Measurements from ENCODE around the gene HDAC4. TPM values are rescaled to one million over a fixed set of nuclear protein-coding genes. Genes with fewer than 3 reads are reported as not detected.
"Not testable (repeated sequence)": the region's sequence is repeated elsewhere in the genome, so short reads cannot be mapped to it uniquely, and the experiment has no call there.

The HDAC4 gene
- total RNA-seq, 2 experiments from 2014 or later: 25.2 to 65.1 TPM

DNA sequence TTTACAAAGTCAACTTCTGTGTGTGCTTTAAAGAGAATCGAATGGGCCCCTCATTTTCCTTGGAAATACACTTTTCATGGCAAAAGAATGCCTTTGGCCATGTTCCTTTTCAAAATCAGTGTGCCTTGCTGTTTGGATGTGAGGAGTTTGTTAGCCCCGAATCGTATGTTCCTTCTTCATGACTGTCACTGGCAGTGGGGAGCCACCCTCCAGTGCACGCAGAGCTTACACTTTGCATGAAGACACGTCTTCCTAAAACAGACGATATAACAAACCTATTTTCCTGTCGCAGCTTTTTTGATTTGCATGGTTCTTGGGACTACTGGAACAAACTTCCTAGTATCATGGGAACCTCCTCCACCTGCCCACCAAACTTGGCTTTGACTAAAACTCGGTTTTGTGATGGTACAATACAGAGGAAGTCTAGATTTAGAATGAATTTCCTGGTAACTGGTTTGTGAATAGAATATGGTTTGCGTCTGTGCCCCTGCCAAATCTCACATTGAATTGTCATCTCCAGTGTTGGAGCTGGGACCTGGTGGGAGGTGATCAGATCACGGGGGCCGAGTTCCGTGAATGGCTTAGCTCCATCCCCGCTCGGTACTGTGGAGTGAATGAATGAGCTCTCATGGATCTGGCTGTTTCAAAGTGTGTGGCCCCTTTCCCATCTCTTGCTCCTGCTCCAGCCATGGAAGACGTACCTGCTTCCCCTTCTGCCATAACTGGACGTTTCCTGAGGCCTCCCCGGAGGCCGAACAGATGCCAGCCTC is 358.1 kb downstream of the HDAC4 start:
- Mint-ChIP-seq H3K9me3 (ENCODE audit: low read depth) (no peaks in the 10 kb centered on the region), H3K36me3 (no peaks in the 10 kb centered on the region), H3K27me3 (no peaks in the 10 kb centered on the region), H3K27ac (no peak overlapping the region), H3K4me3 (no peak overlapping the region), H3K4me1 (no peaks in the 10 kb centered on the region)
- DNase-seq: no peak
- CTCF ChIA-PET: no interaction called here
- no peak for ATAC-seq

DNA sequence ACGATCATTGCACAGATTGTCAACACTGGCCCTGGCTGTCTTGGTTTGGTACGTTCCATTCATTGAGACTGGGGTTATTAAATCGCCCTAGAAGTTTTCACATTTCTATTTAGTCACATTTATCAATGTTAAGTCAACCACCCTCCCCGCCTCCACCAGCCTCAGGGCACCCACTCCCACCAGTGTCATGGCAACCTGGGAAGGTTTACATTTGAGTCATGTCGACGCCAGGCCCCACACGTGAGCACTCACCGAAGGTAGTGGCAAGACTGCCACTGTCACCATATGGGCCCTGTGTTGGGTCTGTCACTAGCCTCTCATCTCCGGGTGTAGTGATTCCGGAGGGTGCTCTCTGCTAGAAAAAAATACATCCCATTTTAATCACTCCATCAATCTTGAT is 358.8 kb downstream of the HDAC4 start:
- H3K4me3 Mint-ChIP-seq: no peak overlapping the region
- no peaks in the 10 kb centered on the region for H3K9me3 Mint-ChIP-seq (ENCODE audit: low read depth)
- no peaks in the 10 kb centered on the region for H3K36me3 Mint-ChIP-seq
- no peaks in the 10 kb centered on the region for H3K4me1 Mint-ChIP-seq
- CTCF ChIA-PET: no interaction called here
- H3K27me3 Mint-ChIP-seq: no peaks in the 10 kb centered on the region
- no peak for ATAC-seq
- no peak overlapping the region for H3K27ac Mint-ChIP-seq
- DNase-seq: no peak

DNA sequence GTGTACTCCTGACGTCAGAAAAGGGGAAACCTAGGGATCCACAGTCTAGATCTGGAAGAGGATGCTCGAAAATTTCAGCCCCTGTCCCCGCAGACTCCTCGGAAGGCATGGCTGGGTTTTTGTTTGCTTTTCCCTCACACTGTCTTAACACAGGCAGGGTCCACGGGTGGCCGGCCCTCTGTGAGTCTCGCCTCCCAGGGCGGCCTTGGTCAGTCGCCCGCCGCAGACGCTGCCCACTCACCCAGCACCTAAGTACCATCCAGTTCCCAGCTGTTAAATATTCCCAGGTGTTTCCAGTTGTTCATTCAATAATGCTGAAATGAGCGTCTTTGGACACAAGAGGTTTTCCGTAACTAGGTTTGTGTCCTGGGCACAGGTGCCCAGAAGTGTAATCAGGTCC is 359.8 kb downstream of the HDAC4 start:
- DNase-seq (no peak), ATAC-seq (no peak)
- CTCF ChIA-PET: no interaction called here
- Mint-ChIP-seq H3K36me3 (no peaks in the 10 kb centered on the region), H3K4me1 (no peaks in the 10 kb centered on the region), H3K9me3 (ENCODE audit: low read depth) (no peaks in the 10 kb centered on the region), H3K27me3 (no peaks in the 10 kb centered on the region), H3K4me3 (no peak overlapping the region), H3K27ac (no peak overlapping the region)

DNA sequence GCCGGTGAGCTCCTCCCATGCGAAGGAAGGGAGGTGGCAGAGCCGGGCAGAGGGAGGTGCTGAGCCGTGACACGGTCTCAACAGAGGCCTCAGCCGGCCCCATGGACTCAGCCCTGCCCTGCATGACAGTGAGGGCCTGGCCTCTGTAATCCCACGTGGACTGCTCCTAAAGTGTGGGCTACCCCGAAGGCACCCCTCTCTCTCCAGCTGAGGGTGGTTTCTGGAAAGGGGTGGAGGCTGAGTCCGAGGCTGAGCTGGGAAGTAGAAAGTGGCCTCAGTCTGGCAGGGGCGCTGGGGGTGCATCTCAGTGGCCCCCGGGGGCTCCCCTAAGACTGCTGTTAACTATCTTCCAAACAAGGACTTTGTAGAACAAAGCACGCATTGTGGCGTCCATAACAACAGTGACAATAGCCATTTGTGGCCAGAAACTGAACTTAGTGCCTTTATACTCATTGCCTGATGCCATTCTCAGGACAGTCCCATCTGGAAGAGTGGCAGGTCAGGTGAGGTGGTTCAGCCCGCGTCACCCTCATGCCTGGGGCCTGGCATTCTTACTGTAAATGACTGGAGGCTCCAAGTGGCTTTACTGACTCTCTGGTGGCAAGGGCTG is 360.6 kb downstream of the HDAC4 start:
- H3K4me1 Mint-ChIP-seq: no peaks in the 10 kb centered on the region
- H3K27ac Mint-ChIP-seq: no peak overlapping the region
- CTCF ChIA-PET: interaction anchor here (0.7 kb wide), 1 partner anchor 359 kb away, joined by 3 read pairs; no protein-coding TSS in a partner anchor
- DNase-seq (no peak), ATAC-seq (no peak)
- no peak overlapping the region for H3K4me3 Mint-ChIP-seq
- no peaks in the 10 kb centered on the region for H3K27me3 Mint-ChIP-seq
- no peaks in the 10 kb centered on the region for H3K36me3 Mint-ChIP-seq
- no peaks in the 10 kb centered on the region for H3K9me3 Mint-ChIP-seq (ENCODE audit: low read depth)

DNA sequence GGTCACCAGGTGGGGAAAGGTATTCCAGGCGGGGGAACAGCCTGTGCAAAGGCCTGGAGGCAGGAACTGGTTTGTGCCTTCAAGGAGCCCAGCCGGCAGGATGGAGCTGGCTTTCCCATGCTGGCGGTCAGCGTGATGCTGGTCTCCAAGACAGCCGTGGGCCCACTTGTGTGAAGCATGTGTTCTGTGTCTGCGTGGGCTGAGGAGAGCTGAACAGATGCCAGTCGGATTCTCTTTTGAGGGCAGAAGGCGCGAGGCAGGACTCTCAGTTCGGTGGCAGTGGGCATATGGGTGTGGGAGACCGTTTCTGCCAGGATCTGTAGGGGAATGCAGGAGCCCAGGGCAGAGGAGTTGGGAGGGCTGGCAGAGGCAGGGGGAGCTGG is 361.4 kb downstream of the HDAC4 start:
- no peak for ATAC-seq
- no peak for DNase-seq
- no peak overlapping the region for H3K27ac Mint-ChIP-seq
- H3K9me3 Mint-ChIP-seq (ENCODE audit: low read depth): no peaks in the 10 kb centered on the region
- peaks cover under 1% of the 10 kb centered on the region for H3K27me3 Mint-ChIP-seq
- no peak overlapping the region for H3K4me3 Mint-ChIP-seq
- H3K36me3 Mint-ChIP-seq: no peaks in the 10 kb centered on the region
- no peaks in the 10 kb centered on the region for H3K4me1 Mint-ChIP-seq
- CTCF ChIA-PET: interaction anchor here (0.7 kb wide), 1 partner anchor 360 kb away, joined by 3 read pairs; no protein-coding TSS in a partner anchor

DNA sequence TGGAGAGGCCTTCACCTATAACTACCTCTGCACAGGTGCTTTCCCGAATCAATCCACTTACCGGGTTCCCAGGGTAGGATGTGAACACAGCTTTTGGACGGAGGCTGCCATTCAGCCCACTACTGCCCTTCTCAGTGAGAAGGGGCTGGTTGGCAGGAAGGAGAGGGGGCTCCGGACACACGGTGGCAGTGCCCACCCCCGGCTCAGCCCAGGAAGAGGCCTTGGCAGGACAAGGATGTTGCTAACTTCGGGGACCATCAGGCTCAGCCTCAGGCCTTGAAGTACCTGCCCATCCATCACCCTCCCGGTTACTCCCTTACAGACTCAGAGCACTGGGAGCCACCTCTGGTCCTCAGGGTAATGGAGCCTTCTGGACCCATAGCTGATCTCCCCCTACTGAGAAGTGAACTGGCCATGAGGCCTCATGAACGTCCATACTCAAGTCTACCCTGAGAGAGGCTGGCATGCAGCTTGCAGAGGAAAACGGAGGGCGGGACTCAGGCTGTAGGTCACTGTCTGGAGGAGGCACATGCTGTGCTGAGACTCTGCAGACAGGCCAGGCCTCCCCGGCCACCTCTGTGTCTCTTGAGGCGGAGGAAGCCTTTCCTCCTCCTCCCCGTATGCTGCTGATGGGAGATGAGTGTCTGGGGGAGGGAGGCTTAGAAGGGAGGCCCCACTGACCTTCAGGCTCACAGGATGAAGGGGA is 361.9 kb downstream of the HDAC4 start:
- H3K9me3 Mint-ChIP-seq (ENCODE audit: low read depth): no peaks in the 10 kb centered on the region
- H3K36me3 Mint-ChIP-seq: no peaks in the 10 kb centered on the region
- peaks cover 3% of the 10 kb centered on the region for H3K27me3 Mint-ChIP-seq
- H3K4me3 Mint-ChIP-seq: no peak overlapping the region
- ATAC-seq: no peak
- H3K4me1 Mint-ChIP-seq: no peaks in the 10 kb centered on the region
- DNase-seq: no peak
- no peak overlapping the region for H3K27ac Mint-ChIP-seq
- CTCF ChIA-PET: no interaction called here

DNA sequence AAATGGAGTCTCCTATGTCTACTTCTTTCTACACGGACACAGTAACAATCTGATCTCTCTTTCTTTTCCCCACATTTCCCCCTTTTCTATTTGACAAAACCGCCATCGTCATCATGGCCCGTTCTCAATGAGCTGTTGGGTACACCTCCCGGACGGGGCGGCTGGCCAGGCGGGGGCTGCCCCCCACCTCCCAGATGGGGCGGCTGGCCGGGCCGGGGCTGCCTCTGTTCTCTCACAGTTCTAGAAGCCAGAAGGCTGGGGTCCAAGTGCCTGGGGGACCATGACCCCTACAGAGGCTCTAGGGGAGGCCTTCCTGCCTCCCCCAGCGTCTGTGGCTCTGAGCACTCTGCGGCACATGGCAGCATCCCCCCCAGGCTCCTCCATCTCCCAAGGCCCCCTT is 362.5 kb downstream of the HDAC4 start:
- H3K36me3 Mint-ChIP-seq; CTCF ChIA-PET; H3K9me3 Mint-ChIP-seq (ENCODE audit: low read depth); H3K27me3 Mint-ChIP-seq; ATAC-seq; DNase-seq; H3K4me3 Mint-ChIP-seq; H3K27ac Mint-ChIP-seq; H3K4me1 Mint-ChIP-seq: not testable (repeated sequence)

DNA sequence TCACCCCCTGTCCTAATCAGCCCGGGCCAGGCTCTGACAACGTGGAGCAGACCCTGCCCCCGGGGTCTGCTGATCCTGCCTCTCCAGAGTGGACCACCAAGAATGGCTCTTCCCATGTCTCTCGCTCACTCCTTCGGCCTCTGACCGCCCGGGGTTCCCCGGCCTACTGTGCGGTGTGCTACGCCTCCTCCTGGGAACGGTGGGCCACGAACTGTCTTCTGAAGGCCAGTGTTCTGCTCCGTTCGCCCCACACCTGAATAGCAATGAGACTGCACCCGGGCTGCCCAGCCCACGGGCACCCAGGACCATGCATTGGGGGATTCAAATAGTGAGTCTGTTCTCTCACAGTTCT is 363.3 kb downstream of the HDAC4 start:
- DNase-seq (no peak), ATAC-seq (no peak)
- CTCF ChIA-PET: no interaction called here
- Mint-ChIP-seq H3K36me3 (no peaks in the 10 kb centered on the region), H3K9me3 (ENCODE audit: low read depth) (no peaks in the 10 kb centered on the region), H3K4me1 (no peaks in the 10 kb centered on the region), H3K4me3 (no peak overlapping the region), H3K27me3 (peaks cover 10% of the 10 kb centered on the region), H3K27ac (no peak overlapping the region)

DNA sequence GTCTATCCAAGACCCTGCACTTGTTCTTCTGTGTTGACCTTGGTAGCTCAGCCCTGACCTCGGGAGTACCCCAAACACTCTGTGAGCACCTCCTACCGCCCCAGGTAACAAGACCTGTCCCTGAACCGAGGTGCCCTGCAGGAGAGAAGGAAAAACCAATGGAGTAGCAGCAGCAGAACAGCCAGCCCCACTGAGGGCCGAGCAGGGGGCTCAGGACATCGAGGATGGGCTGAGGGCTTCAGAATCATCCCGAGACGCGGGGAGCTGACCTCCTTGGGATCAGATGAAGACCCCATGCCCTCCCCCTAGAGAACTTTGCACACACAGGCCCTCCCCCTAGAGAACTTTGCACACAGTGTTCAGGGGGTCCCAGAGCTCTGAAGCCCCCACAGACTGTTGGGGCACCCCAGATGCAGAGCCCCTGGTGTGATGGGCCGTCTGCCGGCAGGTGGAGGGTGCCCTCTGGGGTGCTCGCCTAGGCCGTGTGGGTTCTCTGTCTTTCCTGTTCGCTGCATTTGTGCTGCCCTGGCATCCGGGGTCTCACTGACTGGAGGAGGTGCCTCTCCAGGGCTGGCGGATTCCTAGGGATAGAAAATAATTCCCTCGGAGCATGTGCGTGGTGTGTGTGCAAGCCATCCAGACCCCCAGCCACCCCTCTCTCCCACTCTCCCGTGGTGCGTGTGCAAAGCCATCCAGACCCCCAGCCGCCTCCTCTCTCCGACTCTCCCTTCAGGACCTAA is 363.8 kb downstream of the HDAC4 start:
- no peaks in the 10 kb centered on the region for H3K4me1 Mint-ChIP-seq
- H3K9me3 Mint-ChIP-seq (ENCODE audit: low read depth): no peaks in the 10 kb centered on the region
- no peak overlapping the region for H3K27ac Mint-ChIP-seq
- H3K27me3 Mint-ChIP-seq: peaks cover 14% of the 10 kb centered on the region
- no peak overlapping the region for H3K4me3 Mint-ChIP-seq
- CTCF ChIA-PET: no interaction called here
- no peak for ATAC-seq
- H3K36me3 Mint-ChIP-seq: no peaks in the 10 kb centered on the region
- no peak for DNase-seq

DNA sequence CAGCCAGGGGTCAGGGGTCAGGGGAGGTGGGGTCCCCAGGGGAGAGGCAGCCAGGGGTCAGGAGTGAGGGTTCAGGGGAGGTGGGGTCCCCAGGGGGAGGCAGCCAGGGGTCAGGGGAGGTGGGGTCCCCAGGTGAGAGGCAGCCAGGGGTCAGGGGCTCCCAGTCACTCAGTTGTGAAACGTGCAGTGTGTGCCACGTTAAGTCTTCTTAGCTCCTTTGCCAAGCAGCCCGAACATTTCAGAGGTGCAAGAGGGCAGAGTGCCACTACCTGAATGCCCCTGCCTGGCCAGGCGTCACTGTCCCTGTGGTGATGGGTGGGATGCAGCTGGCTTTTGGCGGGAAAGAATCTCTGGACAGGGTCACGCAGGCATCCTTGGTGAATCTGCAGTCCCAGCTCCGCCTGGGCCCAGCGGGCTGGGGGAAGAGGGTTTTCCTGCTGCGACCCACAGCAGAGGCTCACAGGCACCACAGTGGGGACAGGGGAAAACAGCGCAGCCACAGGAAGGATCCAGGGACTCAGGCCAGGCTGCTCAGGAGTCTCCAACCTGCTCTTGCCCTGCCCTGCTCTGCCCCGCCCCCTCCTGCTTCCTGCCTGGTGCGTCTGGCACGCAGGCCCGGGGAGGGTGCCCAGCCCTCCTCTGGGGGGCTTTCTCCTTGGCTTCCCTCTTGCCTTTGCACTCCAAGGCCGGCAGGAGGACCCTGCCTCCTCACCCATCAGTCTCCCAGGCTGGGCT is 364.7 kb downstream of the HDAC4 start:
- CTCF ChIA-PET: no interaction called here
- Mint-ChIP-seq H3K27ac (no peak overlapping the region), H3K4me1 (no peaks in the 10 kb centered on the region), H3K4me3 (no peak overlapping the region), H3K36me3 (no peaks in the 10 kb centered on the region), H3K27me3 (peaks cover 22% of the 10 kb centered on the region), H3K9me3 (ENCODE audit: low read depth) (no peaks in the 10 kb centered on the region)
- DNase-seq (no peak), ATAC-seq (no peak)

DNA sequence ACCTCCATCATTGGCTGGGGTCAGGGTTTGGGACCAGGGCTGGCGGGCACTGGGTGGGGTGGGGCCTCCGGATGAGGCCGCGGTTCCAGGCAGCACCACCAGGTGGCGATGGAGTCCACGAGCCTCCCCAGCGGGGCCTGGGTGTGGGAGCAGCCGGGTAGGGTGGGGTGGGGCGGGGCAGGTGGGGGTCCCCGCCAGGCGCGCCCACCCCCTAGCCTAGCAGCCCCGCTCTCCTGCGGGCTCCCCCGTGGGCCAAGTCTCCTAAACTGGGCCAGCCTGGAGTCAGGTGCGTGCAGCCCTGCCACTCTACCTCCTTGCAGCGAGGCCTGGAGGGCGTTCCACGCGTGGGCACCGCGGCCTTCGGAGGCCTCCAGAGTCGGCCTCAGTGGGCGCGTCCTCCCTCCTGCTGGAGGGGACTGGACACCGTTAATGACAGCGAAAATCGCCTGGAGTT is 365.4 kb downstream of the HDAC4 start:
- H3K4me3 Mint-ChIP-seq: no peak overlapping the region
- no peaks in the 10 kb centered on the region for H3K4me1 Mint-ChIP-seq
- no peaks in the 10 kb centered on the region for H3K36me3 Mint-ChIP-seq
- CTCF ChIA-PET: no interaction called here
- ATAC-seq (peak; percentile 90), DNase-seq (peak; percentile 70)
- no peak overlapping the region for H3K27ac Mint-ChIP-seq
- H3K27me3 Mint-ChIP-seq: peaks cover 29% of the 10 kb centered on the region
- H3K9me3 Mint-ChIP-seq (ENCODE audit: low read depth): no peaks in the 10 kb centered on the region

DNA sequence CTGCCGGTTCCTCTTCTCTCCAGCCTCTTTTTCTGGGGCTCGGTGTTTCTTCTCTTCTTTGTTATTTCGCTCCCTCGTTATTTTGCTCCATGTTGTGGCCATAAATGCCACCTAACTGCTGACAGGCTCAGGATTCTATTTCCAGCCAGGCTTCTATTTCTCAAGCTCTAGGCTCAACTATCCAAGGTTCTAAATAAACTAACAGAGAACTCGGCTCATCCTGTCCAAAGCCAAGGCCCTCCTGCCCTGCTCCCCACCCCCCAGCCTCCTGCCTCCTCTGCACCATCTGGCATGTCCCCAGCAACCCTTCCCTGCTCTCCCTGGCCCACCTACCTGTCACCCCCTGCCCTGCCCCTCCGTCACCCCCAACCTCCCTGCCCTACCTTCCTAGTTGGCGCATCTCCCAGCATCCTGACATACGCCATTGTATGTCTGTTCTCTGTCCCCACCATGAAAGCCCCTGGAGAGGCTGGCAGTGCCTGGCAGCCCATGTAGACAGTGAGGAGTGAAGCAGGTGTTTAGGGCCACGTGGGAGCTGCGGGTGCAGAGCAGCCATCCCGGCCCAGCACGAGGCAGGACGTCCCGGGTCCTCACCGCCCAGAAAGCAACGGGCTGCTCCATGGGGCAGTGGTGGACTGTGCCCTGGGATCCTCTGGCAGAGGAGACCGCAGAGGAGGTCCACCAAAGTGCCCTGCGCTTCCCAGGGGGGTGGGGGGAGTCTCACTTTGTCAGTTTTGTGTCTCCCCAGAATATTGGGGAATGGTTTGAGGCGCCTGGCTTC is 366.1 kb downstream of the HDAC4 start:
- no peaks in the 10 kb centered on the region for H3K36me3 Mint-ChIP-seq
- H3K4me1 Mint-ChIP-seq: no peaks in the 10 kb centered on the region
- H3K27me3 Mint-ChIP-seq: peaks cover 30% of the 10 kb centered on the region
- no peaks in the 10 kb centered on the region for H3K9me3 Mint-ChIP-seq (ENCODE audit: low read depth)
- ATAC-seq: no peak
- CTCF ChIA-PET: interaction anchor here (0.9 kb wide), 1 partner anchor 986 kb away, joined by 3 read pairs; no protein-coding TSS in a partner anchor
- DNase-seq: no peak
- no peak overlapping the region for H3K27ac Mint-ChIP-seq
- H3K4me3 Mint-ChIP-seq: no peak overlapping the region

All from activated CD8-positive, alpha-beta memory T cell treated with anti-CD3 and anti-CD28 coated beads, Interleukin-2, amount 10 ng/mL, durations not matched to agents 7 days and 5 days (primary cell).